ENCODE data around the gene TAPBP. TPM values are rescaled to one million over a fixed set of nuclear protein-coding genes. Genes with fewer than 3 reads are reported as not detected.
A peak's percentile ranks its signal among the peaks of the same experiment; 100 is the strongest.

The TAPBP gene
- total and polyA plus RNA-seq, 9 of the 15 experiments (the other 6 are each of a cell fraction or from before 2014, with no cell fraction given) = 5.6 to 74.0 (median 22.3) TPM

GRCh38 chr6:33299237-33299944, 14.5 kb downstream of the TAPBP start (continued):
- TF ChIP-seq HBP1 (CRISPR knock-in tag; IDR thresholded peaks at IDR 0.05) (no peak), ZNF311 (CRISPR knock-in tag; IDR thresholded peaks at IDR 0.05) (no peak), WHSC1 (IDR thresholded peaks at IDR 0.05; ENCODE audit: low read length) (no peak), POLR3G (IDR thresholded peaks at IDR 0.05; ENCODE audit: extremely low read depth, insufficient read length, insufficient replicate concordance) (no peak), ZBED1 (IDR thresholded peaks at IDR 0.05) (peak; percentile 14; the same call in 1 of the 2 replicates), PHB2 (IDR thresholded peaks at IDR 0.05; ENCODE audit: low read depth) (no peak), BCL6 (CRISPR knock-in tag; IDR thresholded peaks at IDR 0.05) (no peak), ZNF124 (CRISPR knock-in tag; IDR thresholded peaks at IDR 0.05) (no peak), ZBTB7A (IDR thresholded peaks at IDR 0.05; ENCODE audit: borderline replicate concordance, control insufficient read depth, low read depth, low read length) (peak; percentile 12; the same call in 1 of the 2 replicates), USF1 (CRISPR knock-in tag; IDR thresholded peaks at IDR 0.05) (0 out of 2 replicates have a peak, but pooled peaks have one; percentile 36), XRCC4 (IDR thresholded peaks at IDR 0.05; ENCODE audit: extremely low read depth, insufficient read depth, insufficient read length) (no peak), MBD2 (IDR thresholded peaks at IDR 0.05; ENCODE audit: borderline replicate concordance, low read depth) (peak; percentile 76; the same call in 1 of the 2 replicates), SP2 (IDR thresholded peaks at IDR 0.05; ENCODE audit: extremely low read depth, low read depth, low read length, poor library complexity, severe bottlenecking) (no peak), ZNF830 (CRISPR knock-in tag; IDR thresholded peaks at IDR 0.05) (no peak), SNIP1 (IDR thresholded peaks at IDR 0.05; ENCODE audit: low read depth) (no peak), RBBP5 (IDR thresholded peaks at IDR 0.05; ENCODE audit: borderline replicate concordance, insufficient read depth, low read length, poor library complexity, severe bottlenecking) (peak; percentile 62), PTBP1 (IDR thresholded peaks at IDR 0.05; ENCODE audit: low read depth, low read length) (0 out of 2 replicates have a peak, but pooled peaks have one; percentile 41), ATF3 (IDR thresholded peaks at IDR 0.05) (no peak), ATF3 (CRISPR knock-in tag; conservative IDR thresholded peaks at IDR 0.05) (peak; percentile 81; the same call in 1 of the 2 replicates), ZNF324 (CRISPR knock-in tag; IDR thresholded peaks at IDR 0.05) (no peak), ZKSCAN3 (CRISPR knock-in tag; IDR thresholded peaks at IDR 0.05) (no peak)
- TF ChIP-seq, protein P1, sequence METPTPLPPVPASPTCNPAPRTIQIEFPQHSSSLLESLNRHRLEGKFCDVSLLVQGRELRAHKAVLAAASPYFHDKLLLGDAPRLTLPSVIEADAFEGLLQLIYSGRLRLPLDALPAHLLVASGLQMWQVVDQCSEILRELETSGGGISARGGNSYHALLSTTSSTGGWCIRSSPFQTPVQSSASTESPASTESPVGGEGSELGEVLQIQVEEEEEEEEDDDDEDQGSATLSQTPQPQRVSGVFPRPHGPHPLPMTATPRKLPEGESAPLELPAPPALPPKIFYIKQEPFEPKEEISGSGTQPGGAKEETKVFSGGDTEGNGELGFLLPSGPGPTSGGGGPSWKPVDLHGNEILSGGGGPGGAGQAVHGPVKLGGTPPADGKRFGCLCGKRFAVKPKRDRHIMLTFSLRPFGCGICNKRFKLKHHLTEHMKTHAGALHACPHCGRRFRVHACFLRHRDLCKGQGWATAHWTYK (CRISPR knock-in tag; IDR thresholded peaks at IDR 0.05) = peak; percentile 75
- TF ChIP-seq, protein P2, sequence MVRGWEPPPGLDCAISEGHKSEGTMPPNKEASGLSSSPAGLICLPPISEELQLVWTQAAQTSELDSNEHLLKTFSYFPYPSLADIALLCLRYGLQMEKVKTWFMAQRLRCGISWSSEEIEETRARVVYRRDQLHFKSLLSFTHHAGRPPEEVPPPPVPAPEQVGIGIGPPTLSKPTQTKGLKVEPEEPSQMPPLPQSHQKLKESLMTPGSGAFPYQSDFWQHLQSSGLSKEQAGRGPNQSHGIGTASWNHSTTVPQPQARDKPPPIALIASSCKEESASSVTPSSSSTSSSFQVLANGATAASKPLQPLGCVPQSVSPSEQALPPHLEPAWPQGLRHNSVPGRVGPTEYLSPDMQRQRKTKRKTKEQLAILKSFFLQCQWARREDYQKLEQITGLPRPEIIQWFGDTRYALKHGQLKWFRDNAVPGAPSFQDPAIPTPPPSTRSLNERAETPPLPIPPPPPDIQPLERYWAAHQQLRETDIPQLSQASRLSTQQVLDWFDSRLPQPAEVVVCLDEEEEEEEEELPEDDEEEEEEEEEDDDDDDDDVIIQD (CRISPR knock-in tag; IDR thresholded peaks at IDR 0.05) = no peak

All from K562 (cell line).